Bronchial epithelial cell (primary cell): ENCODE measurements around the gene TFAP2D. TPM values are rescaled to one million over a fixed set of nuclear protein-coding genes. Genes with fewer than 3 reads are reported as not detected.

Experiments used
- DNase-seq: peaks from one replicate; pipeline ENCODE4 v3.0.0-alpha.2; 2010; ENCODE audit warnings: low read depth
- FAIRE-seq: peaks from 2 replicates; lab custom pipeline; 2011; peaks lifted over from hg19 to GRCh38; lab: Jason Lieb, UNC
- H3K27me3 ChIP-seq: 2 replicates; pipeline ENCODE4 v1.5.1; 2011; ENCODE audit warnings: low read length; ENCODE audit not compliant: control insufficient read depth, insufficient read depth
- H3K36me3 ChIP-seq: 2 replicates; pipeline ENCODE4 v1.5.1; 2011; ENCODE audit warnings: low read length; ENCODE audit not compliant: control insufficient read depth, insufficient read depth
- H3K4me3 ChIP-seq: 2 replicates; pipeline ENCODE4 v1.5.1; 2011; ENCODE audit warnings: mild to moderate bottlenecking, low read depth, low read length, control low read depth
- CTCF ChIP-seq: IDR thresholded peaks from 2 replicates; pipeline ENCODE4 v1.5.1; 2011; ENCODE audit warnings: mild to moderate bottlenecking, moderate library complexity, low read length, control low read depth, inconsistent platforms; ENCODE audit not compliant: insufficient read depth, severe bottlenecking
- total RNA-seq: library from RNA; depleted of rRNA; stranded (reverse); fragments of >200 nt; gene quantifications from 2 replicates; pipeline ENCODE4 v1.2.1, GENCODE V29; 2014

TFAP2D gene
- total RNA-seq, 1 donor from 2014 or later, result not detected

- Histone ChIP-seq H3K36me3 (no peaks in the 10 kb centered on the region), H3K27me3 (peaks cover 46% of the 10 kb centered on the region), H3K4me3 (no peak overlapping the region)
- no peak for TF ChIP-seq CTCF
- FAIRE-seq (no peak), DNase-seq (no peak)
Measured at GRCh38 chr6:50708664-50709365, 4.5 kb upstream of the TFAP2D start.

DNA sequence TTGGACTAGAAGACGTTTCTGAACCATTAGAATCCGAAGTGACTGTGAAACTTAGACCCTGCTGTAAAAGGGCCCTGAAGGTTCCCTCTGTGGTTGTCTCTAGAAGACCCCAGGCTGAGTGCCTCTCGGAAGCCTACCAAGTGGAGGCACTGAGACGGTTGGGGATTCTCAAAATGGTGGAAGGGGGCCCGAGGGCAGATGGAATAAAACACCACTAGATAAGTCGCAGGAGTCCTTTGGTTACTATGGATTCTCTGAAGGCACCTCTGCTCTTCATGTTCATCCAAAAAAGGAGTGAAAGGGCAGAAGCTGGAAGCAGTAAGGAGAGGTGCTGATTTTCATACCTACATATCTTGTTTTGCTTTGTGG is 4.0 kb upstream of the TFAP2D start:
- TF ChIP-seq CTCF, result no peak
- H3K4me3 ChIP-seq, result no peak overlapping the region
- DNase-seq (no peak), FAIRE-seq (no peak)
- no peaks in the 10 kb centered on the region for H3K36me3 ChIP-seq
- H3K27me3 ChIP-seq, result peaks cover 49% of the 10 kb centered on the region

DNA sequence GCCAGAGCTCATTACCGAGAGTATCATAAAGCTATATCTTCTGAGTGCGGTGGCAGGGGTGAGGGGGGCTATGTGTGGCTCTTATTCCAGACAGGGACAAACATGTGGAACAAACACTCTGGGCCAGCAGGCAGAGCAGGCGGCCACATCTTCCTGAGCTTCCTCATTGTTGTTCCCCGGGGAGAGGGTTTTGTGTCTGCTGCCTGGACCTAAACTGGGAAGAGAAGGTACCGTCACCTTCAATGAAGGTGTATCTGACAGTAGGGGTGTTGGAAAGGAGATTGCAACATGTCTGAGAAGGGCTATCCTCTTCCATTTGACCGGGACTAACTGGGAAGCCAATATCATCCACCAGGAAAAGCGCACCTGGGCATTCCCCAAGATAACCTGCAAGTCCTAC is 1.6 kb upstream of the TFAP2D start:
- FAIRE-seq (peak; percentile 23), DNase-seq (no peak)
- Histone ChIP-seq H3K36me3 (no peaks in the 10 kb centered on the region), H3K4me3 (no peak overlapping the region), H3K27me3 (peaks cover 64% of the 10 kb centered on the region)
- TF ChIP-seq CTCF, result no peak

GRCh38 chr6:50712291-50712690 is 1.0 kb upstream of the TFAP2D start:
- FAIRE-seq (no peak), DNase-seq (no peak)
- no peak for TF ChIP-seq CTCF
- H3K27me3 ChIP-seq, result peaks cover 63% of the 10 kb centered on the region
- H3K36me3 ChIP-seq, result no peaks in the 10 kb centered on the region
- no peak overlapping the region for H3K4me3 ChIP-seq

GRCh38 chr6:50713977-50714486 is 706 bp downstream of the TFAP2D start:
- Histone ChIP-seq H3K27me3 (peaks cover 52% of the 10 kb centered on the region), H3K4me3 (no peak overlapping the region), H3K36me3 (no peaks in the 10 kb centered on the region)
- no peak for TF ChIP-seq CTCF
- no peak for FAIRE-seq
- DNase-seq, result no peak
